Endothelial cell (in vitro differentiated cells): ENCODE data around the gene HBG1. TPM values are rescaled to one million over a fixed set of nuclear protein-coding genes. Genes with fewer than 3 reads are reported as not detected.

Experiments
- DNase-seq: peaks from one replicate; pipeline ENCODE4 v3.0.0; 2021; ENCODE audit warnings: low spot score
- H3K27ac Mint-ChIP-seq: one replicate; pipeline ENCODE4 v1.8.0; 2021; ENCODE audit warnings: mixed read lengths, inconsistent platforms; ENCODE audit not compliant: unreplicated experiment
- H3K27me3 Mint-ChIP-seq: one replicate; pipeline ENCODE4 v1.8.0; 2021; ENCODE audit warnings: mild to moderate bottlenecking, moderate library complexity, mixed read lengths, inconsistent platforms; ENCODE audit not compliant: unreplicated experiment
- H3K36me3 Mint-ChIP-seq: one replicate; pipeline ENCODE4 v1.8.0; 2021; ENCODE audit warnings: mild to moderate bottlenecking, low read depth, mixed read lengths, inconsistent platforms; ENCODE audit not compliant: unreplicated experiment
- H3K4me1 Mint-ChIP-seq: one replicate; pipeline ENCODE4 v1.8.0; 2021; ENCODE audit warnings: mild to moderate bottlenecking, mixed read lengths, inconsistent platforms; ENCODE audit not compliant: unreplicated experiment
- H3K4me3 Mint-ChIP-seq: one replicate; pipeline ENCODE4 v1.8.0; 2021; ENCODE audit warnings: mild to moderate bottlenecking, mixed read lengths, inconsistent platforms; ENCODE audit not compliant: unreplicated experiment
- H3K9me3 Mint-ChIP-seq: one replicate; pipeline ENCODE4 v1.8.0; 2021; ENCODE audit warnings: mixed read lengths, inconsistent platforms; ENCODE audit not compliant: unreplicated experiment
- CTCF ChIP-seq: fragments of 200-600 bp; sonication (generic); IDR thresholded peaks from one replicate; pipeline ENCODE4 v1.5.0; 2021; ENCODE audit warnings: antibody characterized with exemption; ENCODE audit not compliant: unreplicated experiment
- total RNA-seq: library from RNA; stranded (reverse); fragmentation: NEBNext Ultra II Directional; extraction: Animal tissue kit (Norgen Biotek cat#: 25700); gene quantifications from one replicate; pipeline ENCODE4 v1.2.1, GENCODE V29; 2021; ENCODE audit not compliant: unreplicated experiment

Gene HBG1
- total RNA-seq, 1 donor from 2014 or later, result not detected

- Mint-ChIP-seq H3K4me3 (no peak overlapping the region), H3K9me3 (no peaks in the 10 kb centered on the region), H3K27ac (no peak overlapping the region), H3K27me3 (no peaks in the 10 kb centered on the region), H3K36me3 (no peaks in the 10 kb centered on the region), H3K4me1 (no peaks in the 10 kb centered on the region)
- no peak for DNase-seq
- no peak for TF ChIP-seq CTCF
Measured at GRCh38 chr11:5232176-5232575, 17.5 kb downstream of the HBG1 start.

- H3K9me3 Mint-ChIP-seq, result no peaks in the 10 kb centered on the region
- H3K36me3 Mint-ChIP-seq, result no peaks in the 10 kb centered on the region
- no peak for DNase-seq
- no peaks in the 10 kb centered on the region for H3K4me1 Mint-ChIP-seq
- no peak for TF ChIP-seq CTCF
- no peak overlapping the region for H3K27ac Mint-ChIP-seq
- H3K4me3 Mint-ChIP-seq, result no peak overlapping the region
- H3K27me3 Mint-ChIP-seq, result no peaks in the 10 kb centered on the region
Measured at GRCh38 chr11:5231111-5231510, 18.5 kb downstream of the HBG1 start.

- H3K4me1 Mint-ChIP-seq, result no peaks in the 10 kb centered on the region
- H3K4me3 Mint-ChIP-seq, result no peak overlapping the region
- no peaks in the 10 kb centered on the region for H3K27me3 Mint-ChIP-seq
- no peak for TF ChIP-seq CTCF
- H3K9me3 Mint-ChIP-seq, result no peaks in the 10 kb centered on the region
- no peak for DNase-seq
- H3K36me3 Mint-ChIP-seq, result no peaks in the 10 kb centered on the region
- no peak overlapping the region for H3K27ac Mint-ChIP-seq
Measured at GRCh38 chr11:5230266-5230665, 19.4 kb downstream of the HBG1 start.

- Mint-ChIP-seq H3K9me3 (no peaks in the 10 kb centered on the region), H3K4me1 (peaks cover 2% of the 10 kb centered on the region), H3K36me3 (no peaks in the 10 kb centered on the region), H3K27ac (no peak overlapping the region), H3K27me3 (no peaks in the 10 kb centered on the region), H3K4me3 (no peak overlapping the region)
- no peak for DNase-seq
- TF ChIP-seq CTCF, result no peak
Measured at GRCh38 chr11:5229796-5230195, 19.9 kb downstream of the HBG1 start.

GRCh38 chr11:5229356-5229755 is 20.3 kb downstream of the HBG1 start:
- H3K36me3 Mint-ChIP-seq, result no peaks in the 10 kb centered on the region
- H3K9me3 Mint-ChIP-seq, result no peaks in the 10 kb centered on the region
- H3K4me1 Mint-ChIP-seq, result peaks cover 7% of the 10 kb centered on the region
- no peak for TF ChIP-seq CTCF
- no peak overlapping the region for H3K27ac Mint-ChIP-seq
- no peak overlapping the region for H3K4me3 Mint-ChIP-seq
- no peak for DNase-seq
- no peaks in the 10 kb centered on the region for H3K27me3 Mint-ChIP-seq
